ENCODE data around the gene UBE2Z.
"Not testable (repeated sequence)": the region's sequence is repeated elsewhere in the genome, so short reads cannot be mapped to it uniquely, and the experiment has no call there.

DNA sequence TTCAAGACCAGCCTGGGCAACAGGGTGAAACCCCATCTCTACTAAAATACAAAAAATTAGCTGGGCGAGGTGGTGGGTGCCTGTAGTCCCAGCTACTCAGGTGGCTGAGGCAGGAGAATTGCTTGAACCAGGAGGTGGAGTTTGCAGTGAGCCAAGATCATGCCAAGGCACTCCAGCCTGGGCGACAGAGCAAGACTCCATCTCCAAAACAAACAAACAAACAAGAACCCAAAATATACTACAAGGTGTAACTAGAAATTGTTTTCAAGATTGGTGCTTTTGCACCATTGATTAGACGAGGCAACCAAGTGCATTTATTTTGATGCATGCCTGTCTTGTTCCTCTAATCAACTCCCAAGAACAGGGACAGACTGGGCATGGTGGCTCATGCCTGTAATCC lies 35.8 kb upstream of the UBE2Z start:
- not testable (repeated sequence) for TF ChIP-seq POLR2AphosphoS5 (IDR thresholded peaks at IDR 0.05; ENCODE audit: borderline replicate concordance, low read depth, low read length); EZH2 (IDR thresholded peaks at IDR 0.05); FOXP2 (optimal IDR thresholded peaks at IDR 0.05; ENCODE audit: control extremely low read depth, extremely low read length, insufficient read depth)

Measured in SK-N-MC (cell line).